ENCODE data around the gene CLCA4.

Gene CLCA4

DNA sequence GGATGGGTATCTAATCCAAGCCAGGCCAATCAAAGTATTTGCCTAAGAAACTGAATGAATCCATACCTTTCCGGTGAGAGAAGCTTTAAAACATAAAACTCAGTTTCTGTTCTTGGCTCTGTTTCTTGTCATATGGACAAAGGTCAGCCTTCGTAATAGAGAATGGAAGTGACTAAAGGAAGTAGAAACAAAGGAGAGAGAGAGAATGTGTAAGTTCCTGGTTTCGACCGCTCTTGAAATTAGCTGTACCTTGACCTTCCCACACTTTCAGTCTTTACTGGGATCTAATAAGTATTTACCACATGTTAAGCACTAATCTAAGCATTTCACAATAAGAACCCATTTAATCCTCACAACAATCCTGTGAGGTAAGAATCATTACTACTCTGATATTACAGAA is 19.6 kb upstream of the CLCA4 start:
- Histone ChIP-seq H3K36me3 (ENCODE audit: control insufficient read depth, insufficient read depth, low read length) (no peaks in the 10 kb centered on the region), H3K9me3 (ENCODE audit: control insufficient read depth, low read length) (no peaks in the 10 kb centered on the region), H3K4me3 (ENCODE audit: insufficient read depth, low read depth, low read length, poor library complexity, severe bottlenecking) (no peak overlapping the region), H3K4me1 (ENCODE audit: control insufficient read depth, insufficient read depth, low read length, poor library complexity, severe bottlenecking) (no peaks in the 10 kb centered on the region), H3K27ac (ENCODE audit: insufficient read depth, low read length, poor library complexity, severe bottlenecking) (no peak overlapping the region), H3K27me3 (replicated peaks; ENCODE audit: control insufficient read depth, insufficient read depth, low read length, poor library complexity, severe bottlenecking) (no peaks in the 10 kb centered on the region)
- no peak for DNase-seq

DNA sequence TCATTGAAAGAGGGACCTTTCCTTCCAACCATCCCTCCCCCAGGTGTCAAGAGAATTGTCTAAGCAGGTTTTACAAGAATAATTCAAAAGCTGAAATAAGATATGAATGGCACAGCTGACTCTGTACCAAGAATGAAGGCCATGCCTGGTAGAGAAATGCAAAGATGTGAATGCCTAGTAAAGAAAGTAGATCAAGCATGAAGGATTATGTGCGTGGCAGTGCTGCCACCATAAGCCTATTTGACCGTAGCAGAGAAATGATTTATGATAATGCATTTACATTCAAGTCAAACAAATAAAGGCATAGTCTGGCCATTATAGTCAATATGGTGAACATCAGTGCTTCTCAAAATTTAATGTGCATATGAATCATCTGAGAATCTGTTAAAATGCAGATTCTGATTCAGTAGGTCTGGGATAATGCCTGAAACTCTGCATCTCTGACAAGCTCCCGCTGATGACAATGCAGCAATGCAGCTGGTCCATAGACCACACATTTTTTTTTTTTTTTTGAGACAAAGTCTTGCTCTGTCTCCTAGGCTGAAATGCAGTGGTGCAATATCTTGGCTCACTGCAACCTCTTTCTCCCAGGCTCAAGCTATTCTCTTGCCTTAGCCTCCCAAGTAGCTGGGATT is 16.6 kb upstream of the CLCA4 start:
- no peaks in the 10 kb centered on the region for H3K9me3 ChIP-seq (ENCODE audit: control insufficient read depth, low read length)
- no peaks in the 10 kb centered on the region for H3K27me3 ChIP-seq (replicated peaks; ENCODE audit: control insufficient read depth, insufficient read depth, low read length, poor library complexity, severe bottlenecking)
- H3K4me3 ChIP-seq (ENCODE audit: insufficient read depth, low read depth, low read length, poor library complexity, severe bottlenecking), result no peak overlapping the region
- no peak overlapping the region for H3K27ac ChIP-seq (ENCODE audit: insufficient read depth, low read length, poor library complexity, severe bottlenecking)
- no peaks in the 10 kb centered on the region for H3K4me1 ChIP-seq (ENCODE audit: control insufficient read depth, insufficient read depth, low read length, poor library complexity, severe bottlenecking)
- H3K36me3 ChIP-seq (ENCODE audit: control insufficient read depth, insufficient read depth, low read length), result no peaks in the 10 kb centered on the region
- DNase-seq, result no peak

DNA sequence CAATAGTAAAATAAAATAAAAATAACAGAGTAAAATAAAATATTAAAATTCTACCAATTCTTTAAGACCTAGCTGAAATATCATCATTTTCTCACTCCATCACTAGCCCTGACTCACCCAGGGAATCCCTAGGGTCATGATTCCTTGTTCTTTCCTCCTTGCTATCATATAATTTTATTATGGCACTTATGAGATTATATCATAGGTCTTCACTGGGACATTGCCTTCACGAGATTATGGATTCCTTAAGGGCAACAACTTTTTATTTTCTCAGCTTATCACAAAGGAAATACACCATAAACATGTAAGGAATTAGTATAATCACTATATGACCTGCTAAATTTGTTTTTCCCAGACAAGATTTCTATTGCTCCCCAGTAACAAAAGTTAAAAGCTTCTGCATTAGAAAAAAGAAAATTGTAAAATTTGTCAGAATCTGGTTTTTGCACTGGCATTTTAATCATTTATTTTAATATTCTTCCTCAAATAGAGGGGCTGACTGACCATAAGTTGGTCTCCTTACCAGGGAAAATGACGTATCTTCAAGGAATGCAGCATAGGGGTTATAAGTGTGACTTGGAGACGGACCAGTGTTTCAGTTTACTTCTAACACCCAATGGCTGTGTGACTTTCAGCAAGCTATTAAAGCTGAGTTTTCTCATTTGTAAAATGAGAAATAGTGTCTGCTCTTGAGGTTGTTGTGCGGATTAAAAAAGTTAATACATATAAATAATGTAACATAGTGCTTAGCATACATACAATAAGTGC is 8.8 kb upstream of the CLCA4 start:
- Histone ChIP-seq H3K27me3 (replicated peaks; ENCODE audit: control insufficient read depth, insufficient read depth, low read length, poor library complexity, severe bottlenecking) (no peaks in the 10 kb centered on the region), H3K9me3 (ENCODE audit: control insufficient read depth, low read length) (no peaks in the 10 kb centered on the region), H3K4me3 (ENCODE audit: insufficient read depth, low read depth, low read length, poor library complexity, severe bottlenecking) (no peak overlapping the region), H3K36me3 (ENCODE audit: control insufficient read depth, insufficient read depth, low read length) (no peaks in the 10 kb centered on the region), H3K4me1 (ENCODE audit: control insufficient read depth, insufficient read depth, low read length, poor library complexity, severe bottlenecking) (no peaks in the 10 kb centered on the region), H3K27ac (ENCODE audit: insufficient read depth, low read length, poor library complexity, severe bottlenecking) (no peak overlapping the region)
- DNase-seq, result no peak

DNA sequence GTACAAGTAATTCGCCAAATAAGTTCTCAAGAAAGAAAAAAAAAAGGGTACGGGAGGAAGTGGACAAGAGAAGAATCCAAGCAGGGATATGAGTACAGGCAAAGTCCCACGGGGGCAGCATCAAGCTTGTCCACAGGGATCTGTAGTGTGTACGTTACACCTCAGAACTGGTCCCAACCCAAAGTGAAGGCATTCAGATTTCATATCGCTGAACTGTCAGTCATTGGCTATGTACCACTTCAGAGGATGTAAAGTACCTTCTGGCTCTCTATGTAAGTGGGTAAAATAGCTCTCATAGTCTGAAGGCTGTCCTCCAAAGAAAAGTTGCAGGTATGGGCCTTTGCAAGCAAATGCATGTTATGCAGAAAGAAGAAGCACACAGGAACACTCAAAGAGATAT is 8.1 kb upstream of the CLCA4 start:
- DNase-seq, result no peak
- no peaks in the 10 kb centered on the region for H3K4me1 ChIP-seq (ENCODE audit: control insufficient read depth, insufficient read depth, low read length, poor library complexity, severe bottlenecking)

DNA sequence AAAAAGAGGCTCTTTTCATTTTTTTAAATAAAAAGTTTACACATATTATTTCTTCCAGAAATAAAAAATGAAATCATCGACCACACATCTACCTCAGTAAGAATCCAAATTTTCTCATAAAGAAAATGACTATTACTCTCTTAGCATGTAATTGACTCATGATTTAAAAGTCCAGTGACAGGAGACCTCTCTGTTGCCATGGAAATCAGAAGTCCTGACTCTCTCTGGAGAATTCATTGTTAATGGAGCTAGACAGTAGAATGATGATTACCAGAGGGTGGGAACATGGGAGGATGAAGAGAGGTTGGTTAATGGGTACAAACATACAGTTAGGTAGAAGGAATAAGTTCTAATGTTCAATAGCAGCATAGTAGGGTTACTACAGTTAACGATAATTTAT is 5.0 kb upstream of the CLCA4 start:
- Histone ChIP-seq H3K9me3 (ENCODE audit: control insufficient read depth, low read length) (no peaks in the 10 kb centered on the region), H3K4me3 (ENCODE audit: insufficient read depth, low read depth, low read length, poor library complexity, severe bottlenecking) (no peak overlapping the region), H3K27me3 (replicated peaks; ENCODE audit: control insufficient read depth, insufficient read depth, low read length, poor library complexity, severe bottlenecking) (no peaks in the 10 kb centered on the region), H3K36me3 (ENCODE audit: control insufficient read depth, insufficient read depth, low read length) (no peaks in the 10 kb centered on the region), H3K4me1 (ENCODE audit: control insufficient read depth, insufficient read depth, low read length, poor library complexity, severe bottlenecking) (no peaks in the 10 kb centered on the region), H3K27ac (ENCODE audit: insufficient read depth, low read length, poor library complexity, severe bottlenecking) (no peak overlapping the region)
- no peak for DNase-seq

More for the DNA sequence above, 8.1 kb upstream of the CLCA4 start:
- Histone ChIP-seq H3K9me3 (ENCODE audit: control insufficient read depth, low read length) (no peaks in the 10 kb centered on the region), H3K27ac (ENCODE audit: insufficient read depth, low read length, poor library complexity, severe bottlenecking) (no peak overlapping the region), H3K4me3 (ENCODE audit: insufficient read depth, low read depth, low read length, poor library complexity, severe bottlenecking) (no peak overlapping the region), H3K27me3 (replicated peaks; ENCODE audit: control insufficient read depth, insufficient read depth, low read length, poor library complexity, severe bottlenecking) (no peaks in the 10 kb centered on the region), H3K36me3 (ENCODE audit: control insufficient read depth, insufficient read depth, low read length) (no peaks in the 10 kb centered on the region)

DNA sequence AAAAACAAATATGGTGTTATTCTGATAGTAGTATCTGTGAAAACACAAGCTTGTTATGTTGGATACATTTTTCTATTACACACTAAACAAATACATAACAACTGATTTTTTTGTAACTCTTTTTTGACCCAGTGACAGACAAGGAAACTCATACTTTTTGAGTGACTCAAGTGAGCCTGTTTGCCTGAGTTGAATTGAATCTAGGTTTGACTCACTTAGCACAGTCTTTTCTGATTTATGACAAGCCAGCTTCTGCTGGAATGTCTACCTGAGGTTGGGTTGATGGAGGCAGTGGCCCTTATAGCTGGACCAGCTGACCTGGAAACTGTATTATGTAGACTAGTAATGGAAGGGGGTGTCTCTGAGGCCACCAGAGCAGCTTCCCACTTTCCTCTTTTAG is 4.2 kb upstream of the CLCA4 start:
- no peaks in the 10 kb centered on the region for H3K36me3 ChIP-seq (ENCODE audit: control insufficient read depth, insufficient read depth, low read length)
- no peak overlapping the region for H3K27ac ChIP-seq (ENCODE audit: insufficient read depth, low read length, poor library complexity, severe bottlenecking)
- no peaks in the 10 kb centered on the region for H3K9me3 ChIP-seq (ENCODE audit: control insufficient read depth, low read length)
- H3K4me3 ChIP-seq (ENCODE audit: insufficient read depth, low read depth, low read length, poor library complexity, severe bottlenecking), result no peak overlapping the region
- H3K27me3 ChIP-seq (replicated peaks; ENCODE audit: control insufficient read depth, insufficient read depth, low read length, poor library complexity, severe bottlenecking), result no peaks in the 10 kb centered on the region
- no peaks in the 10 kb centered on the region for H3K4me1 ChIP-seq (ENCODE audit: control insufficient read depth, insufficient read depth, low read length, poor library complexity, severe bottlenecking)
- no peak for DNase-seq

DNA sequence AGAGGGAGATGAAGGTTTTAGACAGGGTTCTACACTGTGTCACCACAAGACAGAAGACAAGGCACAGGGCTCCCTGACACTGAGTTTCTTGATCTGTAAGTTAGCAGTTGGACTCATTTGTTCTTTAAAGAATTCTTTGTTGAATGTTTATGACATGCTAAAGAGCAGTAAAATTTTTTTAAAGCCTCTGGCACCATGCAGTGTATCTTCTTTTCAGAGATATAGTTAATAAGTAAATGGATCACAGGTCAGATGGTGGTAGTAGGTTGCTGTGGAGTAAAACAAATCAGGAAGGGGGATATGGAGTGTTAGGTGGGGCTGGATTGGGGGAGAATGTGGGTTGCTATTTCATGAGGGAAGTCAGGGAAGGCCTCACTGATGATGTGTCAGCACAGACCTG is 2.0 kb downstream of the CLCA4 start:
- Histone ChIP-seq H3K4me1 (ENCODE audit: control insufficient read depth, insufficient read depth, low read length, poor library complexity, severe bottlenecking) (no peaks in the 10 kb centered on the region), H3K4me3 (ENCODE audit: insufficient read depth, low read depth, low read length, poor library complexity, severe bottlenecking) (no peak overlapping the region), H3K36me3 (ENCODE audit: control insufficient read depth, insufficient read depth, low read length) (no peaks in the 10 kb centered on the region), H3K27ac (ENCODE audit: insufficient read depth, low read length, poor library complexity, severe bottlenecking) (no peak overlapping the region), H3K9me3 (ENCODE audit: control insufficient read depth, low read length) (no peaks in the 10 kb centered on the region), H3K27me3 (replicated peaks; ENCODE audit: control insufficient read depth, insufficient read depth, low read length, poor library complexity, severe bottlenecking) (no peaks in the 10 kb centered on the region)
- no peak for DNase-seq

DNA sequence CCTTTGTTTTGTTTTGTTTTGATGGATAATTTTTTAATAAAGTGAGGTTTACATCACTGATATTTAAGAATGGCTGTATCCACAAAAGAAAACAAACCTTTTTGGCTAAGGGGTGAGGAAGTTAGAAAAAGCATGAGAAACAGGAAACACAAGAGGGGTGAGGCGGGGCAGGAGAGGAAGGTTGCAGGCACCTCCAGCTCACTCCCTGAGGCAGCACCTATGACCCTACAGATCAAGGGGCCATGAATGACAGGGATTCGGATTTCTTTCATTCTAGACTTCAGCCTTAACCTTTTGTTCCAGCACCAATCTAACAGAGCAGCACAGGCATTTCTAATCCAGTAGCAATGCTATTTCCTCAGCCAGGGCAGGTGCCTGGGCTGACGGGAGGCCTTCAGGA is 4.4 kb downstream of the CLCA4 start:
- no peaks in the 10 kb centered on the region for H3K27me3 ChIP-seq (replicated peaks; ENCODE audit: control insufficient read depth, insufficient read depth, low read length, poor library complexity, severe bottlenecking)
- no peaks in the 10 kb centered on the region for H3K36me3 ChIP-seq (ENCODE audit: control insufficient read depth, insufficient read depth, low read length)
- DNase-seq, result no peak
- H3K4me1 ChIP-seq (ENCODE audit: control insufficient read depth, insufficient read depth, low read length, poor library complexity, severe bottlenecking), result no peaks in the 10 kb centered on the region
- no peaks in the 10 kb centered on the region for H3K9me3 ChIP-seq (ENCODE audit: control insufficient read depth, low read length)
- H3K27ac ChIP-seq (ENCODE audit: insufficient read depth, low read length, poor library complexity, severe bottlenecking), result no peak overlapping the region
- no peak overlapping the region for H3K4me3 ChIP-seq (ENCODE audit: insufficient read depth, low read depth, low read length, poor library complexity, severe bottlenecking)

DNA sequence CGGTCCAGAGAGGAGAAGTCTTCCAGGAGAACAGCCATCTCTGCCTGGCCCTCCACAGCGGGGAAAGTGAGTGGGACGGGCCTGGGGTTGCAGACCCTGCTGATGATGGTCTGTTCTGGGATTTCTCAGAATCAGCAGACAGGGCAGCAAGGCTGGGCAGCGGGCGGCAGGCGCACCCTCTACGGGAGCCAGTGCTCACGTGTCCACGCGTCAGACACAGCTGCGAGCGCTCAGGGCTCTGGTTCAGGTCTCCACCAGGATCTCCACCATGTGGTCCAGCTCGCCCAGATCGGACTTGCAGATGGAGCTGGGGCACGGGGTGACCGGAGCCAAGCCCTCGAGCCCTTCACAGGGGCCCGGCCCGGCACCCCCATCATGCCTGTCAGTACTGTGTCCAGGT is 5.5 kb downstream of the CLCA4 start:
- Histone ChIP-seq H3K9me3 (ENCODE audit: control insufficient read depth, low read length) (no peaks in the 10 kb centered on the region), H3K27ac (ENCODE audit: insufficient read depth, low read length, poor library complexity, severe bottlenecking) (no peak overlapping the region), H3K4me1 (ENCODE audit: control insufficient read depth, insufficient read depth, low read length, poor library complexity, severe bottlenecking) (no peaks in the 10 kb centered on the region), H3K36me3 (ENCODE audit: control insufficient read depth, insufficient read depth, low read length) (no peaks in the 10 kb centered on the region), H3K27me3 (replicated peaks; ENCODE audit: control insufficient read depth, insufficient read depth, low read length, poor library complexity, severe bottlenecking) (no peaks in the 10 kb centered on the region), H3K4me3 (ENCODE audit: insufficient read depth, low read depth, low read length, poor library complexity, severe bottlenecking) (no peak overlapping the region)
- no peak for DNase-seq

DNA sequence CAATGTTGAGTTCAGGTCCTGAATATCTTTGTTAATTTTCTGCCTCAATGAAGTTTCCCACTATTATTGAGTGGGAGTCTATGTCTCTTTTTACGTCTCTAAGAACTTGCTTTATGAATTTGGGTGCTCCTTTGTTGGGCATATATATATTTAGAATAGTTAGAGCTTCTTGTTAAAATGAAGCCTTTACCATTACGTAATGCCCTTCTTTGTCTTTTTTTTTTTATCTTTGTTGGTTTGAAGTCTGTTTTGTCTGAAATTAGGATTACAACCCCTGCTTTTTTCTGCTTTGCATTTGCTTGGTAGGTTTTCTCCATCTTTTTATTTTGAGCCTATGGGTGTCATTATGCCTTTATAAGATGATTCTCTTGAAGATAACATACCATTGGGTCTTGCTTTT is 10.9 kb downstream of the CLCA4 start:
- no peak for DNase-seq
- Histone ChIP-seq H3K36me3 (ENCODE audit: control insufficient read depth, insufficient read depth, low read length) (no peaks in the 10 kb centered on the region), H3K4me1 (ENCODE audit: control insufficient read depth, insufficient read depth, low read length, poor library complexity, severe bottlenecking) (no peaks in the 10 kb centered on the region), H3K27me3 (replicated peaks; ENCODE audit: control insufficient read depth, insufficient read depth, low read length, poor library complexity, severe bottlenecking) (no peaks in the 10 kb centered on the region), H3K4me3 (ENCODE audit: insufficient read depth, low read depth, low read length, poor library complexity, severe bottlenecking) (no peak overlapping the region), H3K27ac (ENCODE audit: insufficient read depth, low read length, poor library complexity, severe bottlenecking) (no peak overlapping the region), H3K9me3 (ENCODE audit: control insufficient read depth, low read length) (no peaks in the 10 kb centered on the region)
